ENCODE data around the gene MYO7B.

DNA sequence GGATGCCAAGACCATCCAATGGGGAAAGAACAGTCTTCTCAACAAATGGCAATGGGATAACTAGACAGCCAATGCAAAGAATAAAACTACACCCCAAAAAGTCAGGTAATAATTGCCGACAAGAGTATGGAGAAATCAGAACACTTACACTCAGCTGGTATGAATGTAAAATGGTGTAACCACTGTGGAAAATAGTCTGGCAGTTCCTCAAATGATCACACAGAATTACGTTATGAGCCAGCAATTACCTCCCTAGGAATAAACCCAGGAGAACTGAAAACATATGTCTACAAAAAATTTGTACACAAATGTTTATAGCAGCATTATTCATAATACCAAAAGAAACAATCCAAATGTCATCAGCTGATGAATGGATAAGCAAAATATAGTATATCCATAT lies 18.0 kb upstream of the MYO7B start:
- TF ChIP-seq, protein P1, sequence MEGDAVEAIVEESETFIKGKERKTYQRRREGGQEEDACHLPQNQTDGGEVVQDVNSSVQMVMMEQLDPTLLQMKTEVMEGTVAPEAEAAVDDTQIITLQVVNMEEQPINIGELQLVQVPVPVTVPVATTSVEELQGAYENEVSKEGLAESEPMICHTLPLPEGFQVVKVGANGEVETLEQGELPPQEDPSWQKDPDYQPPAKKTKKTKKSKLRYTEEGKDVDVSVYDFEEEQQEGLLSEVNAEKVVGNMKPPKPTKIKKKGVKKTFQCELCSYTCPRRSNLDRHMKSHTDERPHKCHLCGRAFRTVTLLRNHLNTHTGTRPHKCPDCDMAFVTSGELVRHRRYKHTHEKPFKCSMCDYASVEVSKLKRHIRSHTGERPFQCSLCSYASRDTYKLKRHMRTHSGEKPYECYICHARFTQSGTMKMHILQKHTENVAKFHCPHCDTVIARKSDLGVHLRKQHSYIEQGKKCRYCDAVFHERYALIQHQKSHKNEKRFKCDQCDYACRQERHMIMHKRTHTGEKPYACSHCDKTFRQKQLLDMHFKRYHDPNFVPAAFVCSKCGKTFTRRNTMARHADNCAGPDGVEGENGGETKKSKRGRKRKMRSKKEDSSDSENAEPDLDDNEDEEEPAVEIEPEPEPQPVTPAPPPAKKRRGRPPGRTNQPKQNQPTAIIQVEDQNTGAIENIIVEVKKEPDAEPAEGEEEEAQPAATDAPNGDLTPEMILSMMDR (conservative IDR thresholded peaks at IDR 0.05 in 1 of 2, IDR thresholded peaks at IDR 0.05 in 1 of 2; ENCODE audit: low read depth in 1 of 2, low read length in 2 of 2): no peak
- TF ChIP-seq EZH2 (IDR thresholded peaks at IDR 0.05; ENCODE audit: low read length, missing control alignments): no peak
